ENCODE measurements around the gene MUC21.

DNA sequence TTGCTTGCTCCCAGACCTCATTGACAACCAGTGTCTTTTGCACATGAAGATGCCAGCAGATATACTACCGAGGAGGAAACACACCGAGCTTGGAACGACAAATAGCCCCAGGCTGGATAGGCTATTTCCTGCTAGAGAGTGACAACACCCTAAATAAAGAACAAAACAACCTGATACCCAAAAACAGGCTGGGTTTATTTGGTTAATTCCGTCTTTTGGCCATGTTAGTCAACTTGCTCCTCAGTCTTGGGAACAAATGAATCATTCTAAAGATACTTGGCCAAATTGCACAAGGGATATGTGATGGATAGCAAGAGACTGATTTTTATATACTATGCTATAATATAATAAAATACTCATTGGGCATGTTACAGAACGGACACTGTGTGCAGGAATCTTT, 15.3 kb downstream of the MUC21 start:
- TF ChIP-seq, protein P1, sequence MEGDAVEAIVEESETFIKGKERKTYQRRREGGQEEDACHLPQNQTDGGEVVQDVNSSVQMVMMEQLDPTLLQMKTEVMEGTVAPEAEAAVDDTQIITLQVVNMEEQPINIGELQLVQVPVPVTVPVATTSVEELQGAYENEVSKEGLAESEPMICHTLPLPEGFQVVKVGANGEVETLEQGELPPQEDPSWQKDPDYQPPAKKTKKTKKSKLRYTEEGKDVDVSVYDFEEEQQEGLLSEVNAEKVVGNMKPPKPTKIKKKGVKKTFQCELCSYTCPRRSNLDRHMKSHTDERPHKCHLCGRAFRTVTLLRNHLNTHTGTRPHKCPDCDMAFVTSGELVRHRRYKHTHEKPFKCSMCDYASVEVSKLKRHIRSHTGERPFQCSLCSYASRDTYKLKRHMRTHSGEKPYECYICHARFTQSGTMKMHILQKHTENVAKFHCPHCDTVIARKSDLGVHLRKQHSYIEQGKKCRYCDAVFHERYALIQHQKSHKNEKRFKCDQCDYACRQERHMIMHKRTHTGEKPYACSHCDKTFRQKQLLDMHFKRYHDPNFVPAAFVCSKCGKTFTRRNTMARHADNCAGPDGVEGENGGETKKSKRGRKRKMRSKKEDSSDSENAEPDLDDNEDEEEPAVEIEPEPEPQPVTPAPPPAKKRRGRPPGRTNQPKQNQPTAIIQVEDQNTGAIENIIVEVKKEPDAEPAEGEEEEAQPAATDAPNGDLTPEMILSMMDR (IDR thresholded peaks at IDR 0.05) = no peak
- no peak for TF ChIP-seq POLR2A (IDR thresholded peaks at IDR 0.05)
